Forelimb muscle (tissue), 1 donor: ENCODE results near the gene DTNBP1. TPM values are rescaled to one million over a fixed set of nuclear protein-coding genes. Genes with fewer than 3 reads are reported as not detected.

Source experiments
- DNase-seq: peaks from one replicate; pipeline ENCODE4 v3.0.0-alpha.2; 2013; ENCODE audit warnings: low read depth
- polyA plus RNA-seq: library from polyadenylated mRNA; unstranded; fragments of 120-200 nt; gene quantifications from one replicate; pipeline ENCODE4 v1.2.1, GENCODE V29; 2013; ENCODE audit not compliant: insufficient read length

DTNBP1 gene
- polyA plus RNA-seq, 1 donor = 18.3 TPM

DNA sequence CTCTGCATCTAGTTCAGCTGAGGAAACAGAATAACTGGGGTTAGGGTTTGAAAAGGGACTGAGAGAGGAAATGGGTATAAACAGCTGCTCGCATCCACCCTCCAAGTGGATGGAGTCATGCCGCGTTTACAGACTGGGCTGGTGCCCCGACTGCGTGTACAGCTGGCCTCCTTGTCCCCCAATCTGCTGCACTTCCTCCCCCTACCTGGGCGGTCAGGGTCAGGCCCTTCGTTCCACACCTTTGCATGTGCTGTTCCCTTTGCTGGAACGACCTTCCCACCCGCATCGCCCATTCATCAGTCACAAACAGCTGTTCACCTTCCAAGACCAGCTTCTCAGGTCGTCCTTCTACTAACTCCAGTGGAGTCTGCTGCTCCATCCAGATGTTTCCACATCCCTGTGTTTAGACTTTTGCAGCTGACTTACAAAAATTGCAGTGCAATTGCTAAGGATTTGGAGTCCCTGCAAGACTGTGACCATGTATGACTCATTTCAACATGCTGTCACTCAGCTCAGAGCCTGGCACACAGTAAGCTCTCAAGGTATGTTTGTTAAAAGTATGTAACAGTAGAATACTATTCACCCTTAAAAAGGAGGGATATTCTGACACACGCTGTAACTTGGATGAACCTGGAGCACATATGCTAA is 129.3 kb downstream of the DTNBP1 start:
- no peak for DNase-seq

DNA sequence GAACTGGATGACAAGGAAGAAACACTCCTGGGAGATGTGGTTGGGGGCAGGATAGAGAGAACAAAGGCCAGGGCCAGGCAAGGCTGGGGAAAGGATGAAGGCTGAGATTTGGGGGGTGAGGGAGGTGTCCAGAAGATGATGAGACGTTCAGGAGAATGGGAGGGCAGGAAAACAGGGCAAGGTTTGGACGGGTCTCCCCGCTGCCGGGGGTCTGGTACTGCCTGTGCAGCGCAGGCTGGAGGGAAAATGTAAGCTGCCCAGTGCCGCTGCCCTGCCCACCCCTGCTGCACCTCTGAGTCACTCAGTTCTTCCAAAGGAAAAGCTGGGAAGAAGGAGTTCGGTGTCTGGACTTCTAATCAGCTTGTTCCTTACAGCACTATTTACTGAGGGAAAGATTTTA is 130.9 kb downstream of the DTNBP1 start:
- no peak for DNase-seq

DNA sequence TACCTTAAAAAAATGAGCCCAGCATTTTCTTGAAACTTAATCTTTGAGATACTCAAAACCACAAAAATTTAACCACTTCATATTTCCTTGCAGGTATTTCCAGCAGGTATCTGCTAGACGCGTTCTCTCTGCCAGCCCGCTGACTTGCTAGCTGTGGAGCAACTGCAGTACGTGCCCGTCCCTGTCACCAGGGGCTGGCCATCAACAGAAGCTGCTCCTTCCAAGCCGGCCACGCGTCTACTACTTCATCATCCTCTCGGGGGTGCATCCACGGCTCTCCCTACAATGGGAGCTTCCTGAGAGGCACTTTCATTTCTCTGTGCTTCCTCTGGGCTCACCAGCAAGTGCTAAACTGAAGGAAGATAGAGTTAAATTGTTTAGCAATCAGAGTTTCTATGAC is 132.4 kb downstream of the DTNBP1 start:
- no peak for DNase-seq

DNA sequence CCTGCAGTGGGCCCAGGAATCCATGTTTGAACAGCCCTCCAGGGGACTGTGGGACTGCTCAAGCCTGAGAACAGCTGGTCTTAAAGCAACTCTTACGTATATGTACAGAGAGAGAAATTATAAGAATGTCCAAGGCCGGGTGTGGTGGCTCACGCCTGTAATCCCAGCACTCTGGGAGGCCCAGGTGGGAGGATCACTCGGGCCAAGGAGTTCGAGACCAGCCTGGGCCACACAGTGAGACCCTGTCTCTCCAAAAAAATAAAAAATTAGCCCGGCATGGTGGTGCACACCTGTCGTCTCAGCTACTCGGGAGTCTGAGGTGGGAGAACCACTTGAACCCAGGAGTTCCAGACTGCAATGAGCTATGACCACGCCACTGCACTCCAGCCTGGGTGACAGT is 134.0 kb downstream of the DTNBP1 start:
- no peak for DNase-seq

DNA sequence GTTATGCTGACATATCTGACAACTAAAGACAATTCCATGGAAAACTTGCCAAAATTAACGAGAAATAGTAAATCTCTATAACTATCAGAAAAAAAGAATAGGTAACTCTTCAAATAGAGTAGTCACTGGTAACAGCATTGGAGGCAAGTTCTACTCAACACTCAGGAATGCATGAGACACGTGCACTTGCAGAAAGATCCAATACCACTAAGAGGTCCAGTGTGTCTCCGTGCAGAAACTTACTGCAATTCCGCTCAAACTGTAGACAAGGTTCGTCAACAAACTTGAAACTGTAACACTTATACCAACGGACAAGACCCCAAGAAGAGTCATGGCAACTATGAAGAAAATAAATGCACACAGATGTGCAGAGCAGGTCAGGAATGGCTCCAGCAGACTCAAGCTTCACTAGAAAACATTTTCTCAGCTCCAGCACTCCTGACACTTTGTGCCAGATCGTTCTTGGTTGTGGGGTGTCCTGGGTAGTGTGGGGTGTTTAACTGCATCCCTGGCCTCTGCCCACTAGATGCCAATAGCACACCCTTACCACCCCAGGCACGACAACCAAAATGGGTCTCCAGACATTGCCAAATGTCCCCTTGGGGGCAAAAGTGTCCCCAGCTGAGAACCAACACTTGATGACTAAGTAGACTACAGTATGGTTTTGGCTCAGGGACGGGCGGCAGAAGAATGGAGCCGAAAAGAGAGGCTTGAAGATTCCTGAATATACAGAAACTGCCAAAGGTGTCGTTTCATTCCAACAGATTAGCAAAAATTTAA is 134.8 kb downstream of the DTNBP1 start:
- no peak for DNase-seq

DNA sequence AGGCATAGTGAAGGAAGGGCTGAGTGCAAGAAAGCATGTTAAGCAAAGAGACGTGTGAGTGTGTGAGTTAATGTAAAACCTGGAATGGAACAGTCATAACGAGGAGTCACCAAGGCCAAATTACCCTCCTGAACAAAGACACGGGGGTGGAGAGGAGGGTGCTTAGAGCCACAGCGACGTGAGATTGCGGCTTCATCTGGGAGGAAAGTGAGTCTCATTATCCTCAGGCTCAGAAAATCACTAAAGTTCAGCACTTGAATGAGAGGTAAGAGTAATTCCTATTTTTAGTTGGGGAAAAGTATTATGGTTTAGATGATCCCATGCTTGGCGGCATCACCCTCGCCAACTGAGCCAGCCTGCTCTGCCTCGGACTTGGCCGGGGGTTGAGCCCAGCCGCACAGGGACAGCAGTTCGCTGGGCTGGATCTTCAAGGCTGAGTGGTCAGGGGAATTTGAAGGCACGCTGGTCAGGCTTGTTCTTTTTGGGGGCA is 136.6 kb downstream of the DTNBP1 start:
- DNase-seq = no peak

DNA sequence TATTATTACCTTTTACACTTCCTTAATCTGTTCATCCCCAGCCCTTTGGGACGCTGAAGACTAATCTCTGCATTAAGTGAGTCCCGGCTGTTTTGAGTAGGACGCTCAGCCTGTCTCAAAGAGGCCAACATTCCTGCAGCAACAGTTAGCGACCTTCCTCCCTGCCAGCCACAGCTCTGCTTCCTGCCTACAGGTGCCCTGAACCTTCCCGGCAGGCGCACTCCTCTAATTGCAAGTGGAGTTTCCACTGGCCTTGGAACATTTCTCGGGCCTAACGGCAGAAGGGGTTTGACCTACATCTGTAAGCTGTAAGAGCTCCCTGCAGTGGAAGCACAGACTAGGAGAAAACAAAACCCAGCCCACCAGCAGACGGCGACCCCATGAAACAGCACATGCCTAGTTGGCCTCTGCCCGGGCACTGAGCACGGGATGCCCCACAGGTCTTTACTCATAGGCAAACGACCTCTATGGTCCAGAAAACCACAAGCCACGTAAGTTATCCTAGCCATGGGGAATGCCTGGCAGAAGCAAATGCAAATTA is 137.9 kb downstream of the DTNBP1 start:
- DNase-seq = no peak

DNA sequence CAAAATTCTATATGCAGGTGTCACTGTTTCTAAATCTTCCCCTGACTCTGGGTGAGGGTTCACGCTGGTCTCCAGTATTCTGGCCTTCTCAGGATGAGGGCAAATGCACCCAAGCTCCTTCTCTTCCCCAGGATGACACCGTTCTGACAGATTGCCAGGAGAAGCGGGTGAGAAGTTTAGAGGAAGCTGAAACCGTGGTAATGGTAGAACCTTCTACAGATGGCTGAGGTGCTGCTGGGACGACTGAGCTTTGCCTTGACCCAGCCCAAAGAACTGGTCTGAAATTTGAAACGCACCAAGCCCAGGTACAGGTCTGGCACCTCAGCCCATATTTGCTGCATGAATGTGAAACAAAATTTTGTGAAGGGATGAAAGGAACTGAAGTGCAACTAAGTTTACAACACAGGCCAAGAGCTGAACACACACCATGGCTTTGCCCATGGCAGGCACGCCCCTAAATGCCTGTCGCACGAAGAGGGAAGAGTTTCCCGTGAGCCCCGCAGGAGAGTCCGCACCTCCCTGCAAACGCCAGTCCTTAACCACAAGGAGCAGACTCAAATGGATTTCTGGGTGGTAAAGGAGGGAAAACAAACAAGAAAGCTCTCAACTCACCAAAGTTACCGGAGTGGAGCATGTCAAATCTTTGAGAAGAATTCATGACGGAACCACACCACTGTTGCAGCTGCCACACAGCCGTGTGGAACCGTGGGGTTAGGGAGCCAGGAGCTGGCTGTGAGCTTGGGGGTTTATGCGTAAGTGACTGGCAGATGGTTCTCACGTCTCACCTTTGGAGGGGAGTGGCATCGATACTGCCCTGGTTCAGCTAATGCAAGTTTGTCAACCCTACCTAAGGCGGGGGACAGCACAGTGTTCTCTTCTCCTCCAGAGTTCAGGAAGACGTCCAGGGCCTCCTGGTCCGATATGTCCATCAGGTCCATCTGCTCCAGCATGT is 138.9 kb downstream of the DTNBP1 start:
- DNase-seq = no peak

DNA sequence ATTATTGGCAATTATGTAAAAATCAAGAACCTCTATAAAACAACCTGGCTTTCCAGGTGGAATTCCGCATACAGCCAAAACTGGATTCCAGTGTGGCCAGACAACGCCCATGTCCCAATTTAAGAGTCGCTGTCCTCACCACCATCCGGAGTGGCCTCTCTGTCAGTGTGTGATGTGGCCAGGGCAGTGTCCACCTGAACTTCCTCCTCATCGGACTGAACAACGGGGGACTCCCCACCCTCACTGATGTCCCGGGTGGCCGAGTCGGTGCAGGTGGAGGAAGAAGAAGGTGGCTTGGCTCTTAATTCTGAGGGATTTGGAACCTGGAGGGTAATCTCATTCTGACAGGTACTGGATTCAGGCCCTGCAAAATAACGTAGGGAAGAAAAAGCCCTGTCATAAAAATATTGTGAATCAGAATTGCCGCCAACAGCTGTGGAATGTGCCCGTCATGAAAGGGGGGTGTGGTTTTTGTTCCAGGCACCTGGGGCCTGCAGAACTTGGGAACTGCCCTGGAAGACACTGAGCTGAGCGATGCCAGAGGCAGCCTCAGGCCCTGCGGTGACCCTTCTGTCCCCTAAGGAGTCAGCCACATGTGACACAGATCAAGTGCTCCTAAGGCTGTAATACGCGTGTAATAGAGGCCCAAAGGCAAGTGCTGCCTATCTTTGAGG is 139.8 kb downstream of the DTNBP1 start:
- no peak for DNase-seq

DNA sequence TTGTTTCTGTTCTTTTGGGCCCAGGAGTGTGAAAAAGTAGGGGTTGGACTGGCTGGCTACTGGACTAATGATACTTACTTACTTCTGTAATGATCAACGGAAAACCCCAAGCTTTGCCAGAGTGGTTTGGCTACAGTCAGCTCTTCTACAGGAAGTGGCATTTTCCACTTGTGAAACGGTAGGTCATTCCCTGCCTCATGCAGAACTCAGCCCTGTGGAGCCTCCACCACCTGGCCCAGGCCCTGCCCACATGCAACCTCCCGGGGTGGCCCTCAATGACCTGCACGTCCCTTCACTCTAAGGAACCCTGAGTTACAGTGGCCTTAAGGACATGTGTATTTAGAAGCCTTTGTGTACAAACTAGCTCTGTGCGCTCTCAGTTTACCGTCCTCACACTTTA is 140.4 kb downstream of the DTNBP1 start:
- no peak for DNase-seq

DNA sequence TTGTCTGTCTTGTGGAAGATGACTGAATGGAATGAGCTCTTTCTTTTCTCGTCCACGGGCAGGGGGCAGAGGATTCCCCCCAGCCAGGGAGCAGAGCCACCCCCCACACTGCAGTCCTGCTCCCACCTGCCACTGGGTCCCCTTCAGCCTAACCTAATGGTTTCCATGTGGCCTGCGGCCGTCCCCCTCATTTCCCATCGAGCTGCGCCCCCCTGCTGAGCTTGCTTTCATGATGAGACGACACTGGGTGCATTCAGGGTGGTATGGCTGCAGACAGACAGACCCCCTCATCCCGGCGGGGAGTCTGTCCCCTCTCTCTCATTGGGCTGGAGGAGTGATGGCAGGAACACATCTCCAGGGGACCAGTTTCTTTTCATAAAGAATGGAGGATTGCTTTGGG is 140.8 kb downstream of the DTNBP1 start:
- DNase-seq = no peak

DNA sequence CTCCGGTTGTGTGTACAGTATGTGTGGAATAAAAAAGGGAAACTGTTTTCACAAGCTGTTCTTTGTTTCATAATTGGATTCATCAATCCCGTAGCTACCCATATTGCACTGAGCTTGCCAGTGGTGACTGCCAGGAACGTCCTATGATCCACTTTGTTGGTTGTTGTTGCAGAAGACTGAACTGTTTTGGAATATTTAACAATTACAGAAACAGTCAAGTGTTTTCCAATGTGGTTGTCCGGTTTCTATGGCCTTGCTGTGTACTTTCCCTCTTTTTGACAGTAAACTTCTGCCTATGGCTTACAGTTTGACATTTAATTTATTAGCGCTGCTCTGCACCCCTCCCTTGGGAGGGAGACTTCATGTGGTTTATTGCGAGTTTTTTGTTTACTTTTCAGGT is 141.2 kb downstream of the DTNBP1 start:
- no peak for DNase-seq

DNA sequence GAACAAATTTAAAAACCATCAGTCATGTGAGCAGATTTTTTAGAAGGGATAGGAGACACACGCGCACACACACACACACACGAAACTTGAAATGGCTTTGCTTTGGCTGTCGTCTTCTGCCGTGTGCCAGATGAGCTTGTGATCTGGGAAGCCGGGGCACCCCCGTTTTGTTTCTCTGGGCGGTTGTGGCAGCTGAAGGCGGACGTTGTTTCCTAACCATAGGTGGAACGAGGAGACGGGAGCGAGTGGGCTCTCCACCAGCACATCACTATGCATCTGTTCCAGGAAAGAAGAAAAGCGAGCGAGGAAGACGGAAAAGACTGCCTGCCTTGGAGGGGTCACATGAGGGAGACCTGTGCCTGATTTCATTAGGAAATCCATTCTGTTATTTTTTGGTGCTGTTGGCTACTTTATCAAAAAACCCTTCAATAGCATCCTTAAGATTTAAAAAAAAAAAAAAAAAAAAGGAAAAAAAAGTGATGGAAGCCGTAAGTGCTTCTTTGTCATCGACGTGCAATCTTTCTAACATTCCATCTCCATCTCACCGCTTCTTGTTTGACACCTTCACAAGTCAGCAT is 142.1 kb downstream of the DTNBP1 start:
- DNase-seq = no peak

DNA sequence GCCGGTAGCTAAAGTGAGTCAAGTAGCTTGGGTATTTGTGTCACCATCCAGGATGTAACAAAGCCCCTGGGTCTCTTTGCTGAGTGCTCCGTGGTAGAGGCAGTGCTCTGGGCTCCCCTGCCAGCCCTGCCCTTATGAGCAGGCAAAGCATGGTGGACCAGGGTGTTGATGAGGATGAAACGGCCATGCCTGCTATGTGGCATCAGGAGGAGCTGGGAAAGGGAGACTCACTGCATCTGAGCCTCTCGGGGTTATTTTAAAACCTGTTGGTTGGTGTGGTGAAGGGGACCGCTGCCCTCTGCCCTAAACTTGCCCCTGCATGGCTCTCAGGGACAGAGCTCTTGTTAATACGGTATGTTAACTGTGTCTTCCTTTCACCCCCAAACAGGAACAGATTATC is 143.1 kb downstream of the DTNBP1 start:
- no peak for DNase-seq

DNA sequence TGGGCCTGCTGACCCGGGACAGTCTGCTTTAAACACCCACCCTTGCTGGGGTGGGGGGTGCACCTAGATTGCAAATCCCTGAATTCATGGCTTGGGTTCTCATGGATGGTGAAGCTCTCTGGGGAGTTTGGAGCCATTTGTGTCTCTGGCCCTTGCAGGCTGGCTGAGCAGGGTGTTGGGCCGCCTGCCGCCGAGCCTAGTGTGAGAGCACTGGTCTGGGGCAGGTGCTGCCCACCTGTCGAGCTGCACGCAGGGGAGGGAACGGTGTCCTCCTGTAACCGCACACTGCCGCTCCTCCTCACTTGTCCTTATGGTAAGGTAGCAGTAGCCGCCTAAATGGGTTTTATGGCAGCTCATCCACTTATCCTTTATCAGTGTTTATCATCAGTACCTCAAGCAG is 143.9 kb downstream of the DTNBP1 start:
- DNase-seq = no peak

DNA sequence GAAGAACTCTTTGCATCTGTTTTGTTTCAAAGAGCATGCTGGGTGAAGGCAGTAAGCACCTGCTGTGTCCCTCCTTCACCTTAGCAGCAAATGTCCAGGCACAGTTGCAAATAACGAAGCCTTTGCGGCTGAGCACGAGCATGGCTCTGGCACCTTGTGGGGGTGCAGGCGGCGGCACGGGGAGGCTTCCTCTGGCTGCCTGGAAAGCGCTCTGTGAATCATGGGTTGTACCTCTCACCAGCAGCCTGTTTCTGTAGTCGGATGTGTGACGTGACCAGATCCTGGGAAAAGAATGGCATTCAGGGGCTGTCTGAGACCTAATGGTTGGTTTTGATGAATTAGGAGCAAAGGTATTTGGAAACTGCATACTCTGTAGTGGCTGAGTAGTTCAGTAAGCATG is 144.8 kb downstream of the DTNBP1 start:
- no peak for DNase-seq

DNA sequence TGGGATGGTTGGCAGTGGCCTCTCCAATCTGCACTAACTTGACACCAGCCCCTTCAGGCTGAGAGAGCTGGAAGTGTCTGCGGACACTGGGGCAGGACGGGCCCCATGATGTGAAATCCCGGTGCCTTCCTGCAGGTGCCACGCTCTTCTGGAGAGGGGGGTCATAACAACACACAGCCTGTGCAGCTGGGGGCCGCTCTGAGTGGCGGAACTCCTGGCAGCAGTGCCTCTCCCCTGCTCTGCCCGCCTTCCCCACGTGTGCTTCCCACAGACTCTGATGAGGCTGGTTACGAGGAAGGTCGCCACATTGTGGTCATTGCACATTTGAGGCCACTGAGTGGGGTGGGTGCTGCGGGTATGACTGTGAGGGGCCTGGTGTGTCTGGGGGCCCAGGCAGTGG is 145.2 kb downstream of the DTNBP1 start:
- DNase-seq = no peak

DNA sequence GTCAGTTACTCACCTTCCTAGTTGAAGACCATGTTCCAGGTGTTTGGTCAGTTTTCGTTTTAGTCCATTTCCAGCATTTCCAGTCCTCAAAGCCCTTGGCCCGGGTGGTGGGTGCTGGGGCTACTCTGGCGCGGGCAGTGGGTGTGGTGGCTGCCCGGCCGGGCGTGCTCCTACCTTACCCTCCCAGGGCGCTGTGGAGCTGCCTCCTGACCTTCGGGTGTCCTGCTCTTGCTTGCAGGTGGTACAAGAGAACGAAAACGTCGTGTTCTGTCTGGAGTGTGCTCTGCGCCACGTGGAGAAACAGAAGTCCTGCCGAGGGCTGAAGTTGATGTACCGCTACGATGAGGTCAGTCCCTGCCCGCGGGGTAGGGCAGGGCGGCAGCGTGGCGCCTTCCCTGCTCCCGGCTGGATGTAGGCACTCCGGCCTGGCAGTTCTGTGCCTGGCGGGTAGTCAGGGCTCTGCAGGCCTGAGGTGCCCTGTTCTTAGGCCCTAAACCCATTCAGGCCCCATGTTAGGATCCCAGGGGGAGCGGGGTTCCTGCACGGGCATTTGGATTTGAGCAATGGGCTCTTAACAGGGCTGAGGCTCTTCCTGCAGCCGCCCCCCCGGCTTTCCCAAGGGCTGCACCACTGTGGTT is 145.8 kb downstream of the DTNBP1 start:
- no peak for DNase-seq

DNA sequence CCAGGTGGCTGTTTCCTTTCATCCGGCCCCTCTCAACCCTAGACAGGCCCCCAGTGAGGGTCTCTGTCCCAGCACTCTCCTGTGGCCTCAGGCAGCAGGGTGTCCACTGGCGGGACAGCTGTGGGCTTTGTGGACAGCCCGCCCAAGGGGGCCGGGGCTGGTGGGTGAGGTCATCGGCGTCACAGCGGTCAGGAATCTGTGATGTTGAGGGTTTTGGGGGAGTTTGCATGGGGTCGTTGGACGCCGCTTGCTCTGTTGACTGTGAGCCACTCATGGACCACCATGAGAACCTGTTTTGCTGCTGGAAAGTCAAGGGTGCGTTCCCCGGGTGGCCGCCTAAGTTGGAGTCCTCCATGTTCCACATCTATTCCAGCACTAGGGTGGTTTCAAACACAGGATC is 146.4 kb downstream of the DTNBP1 start:
- no peak for DNase-seq

DNA sequence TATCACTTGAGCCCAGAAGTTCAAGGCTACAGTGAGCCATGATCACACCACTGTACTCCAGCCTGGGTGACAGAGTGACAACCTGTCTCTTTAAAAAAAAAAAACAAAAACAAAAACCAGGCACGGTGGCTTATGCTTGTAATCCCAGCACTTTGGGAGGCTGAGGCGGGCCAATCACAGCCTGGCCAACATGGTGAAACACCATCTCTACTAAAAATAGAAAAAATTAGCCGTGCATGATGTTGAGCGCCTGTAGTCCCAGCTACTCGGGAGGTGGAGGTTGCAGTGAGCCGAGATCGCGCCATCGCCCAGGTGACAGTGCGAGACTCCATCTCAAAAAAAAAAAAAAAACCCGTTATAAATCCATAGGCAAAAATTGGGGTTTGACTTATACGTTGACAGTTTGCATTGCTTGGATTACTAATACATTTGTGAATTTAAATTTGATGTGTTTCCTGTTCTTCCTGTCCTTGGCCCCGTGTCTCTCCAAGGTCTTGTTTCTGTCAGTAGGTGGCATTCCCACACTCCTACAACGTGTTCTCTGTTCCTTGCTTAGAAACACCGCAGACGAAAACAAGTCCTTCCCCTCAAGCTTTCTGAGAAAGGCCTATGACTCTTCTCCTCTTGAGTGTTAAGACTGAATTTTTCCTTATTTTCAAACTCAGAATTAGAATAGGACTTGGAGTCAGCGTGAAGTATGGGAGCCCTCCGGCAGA is 147.0 kb downstream of the DTNBP1 start:
- DNase-seq = no peak
